GM19240 (cell line): Measurements from ENCODE around the gene SP2.

Source experiments
- DNase-seq: peaks from one replicate; pipeline ENCODE4 v3.0.0; 2011; ENCODE audit warnings: low spot score; ENCODE audit not compliant: insufficient read length

SP2 gene

DNA sequence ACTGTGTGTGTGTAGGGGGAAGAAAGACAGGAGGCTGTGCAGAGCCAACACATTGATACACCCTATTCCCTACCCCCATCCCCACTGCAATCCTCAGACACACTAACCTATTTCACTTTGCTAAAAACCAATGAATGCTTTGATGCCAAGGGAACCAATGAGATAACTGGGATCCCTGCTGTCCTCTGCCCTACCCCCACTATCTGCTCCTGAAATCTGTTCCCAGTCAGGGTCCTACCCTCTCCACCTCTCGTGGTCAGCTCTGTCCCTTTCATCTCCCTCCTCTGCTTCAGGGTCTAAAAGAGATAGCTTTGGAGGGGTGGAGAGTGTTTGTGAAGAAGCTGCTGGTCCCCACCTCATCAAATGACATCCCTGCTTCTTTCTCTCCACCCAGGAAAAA is 26.0 kb upstream of the SP2 start:
- DNase-seq, result no peak

DNA sequence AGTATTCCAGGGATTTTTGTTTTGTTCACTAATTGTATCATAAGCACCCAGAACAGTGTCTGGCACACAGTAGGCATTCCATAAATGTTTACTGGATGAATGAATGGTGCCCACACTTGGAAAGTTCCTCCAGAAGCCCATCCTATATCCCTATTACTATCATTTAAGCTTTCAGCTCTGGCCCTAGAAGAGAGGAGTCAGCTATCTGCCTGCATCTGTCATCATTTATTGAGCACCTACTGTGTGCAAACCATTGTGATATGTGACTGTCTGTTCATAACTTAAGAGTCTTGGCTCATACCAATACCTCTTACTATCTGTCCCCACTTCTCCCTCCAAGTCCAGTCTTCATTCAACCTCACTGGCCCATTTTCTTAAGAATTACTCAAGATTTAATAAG is 25.0 kb upstream of the SP2 start:
- DNase-seq, result no peak

DNA sequence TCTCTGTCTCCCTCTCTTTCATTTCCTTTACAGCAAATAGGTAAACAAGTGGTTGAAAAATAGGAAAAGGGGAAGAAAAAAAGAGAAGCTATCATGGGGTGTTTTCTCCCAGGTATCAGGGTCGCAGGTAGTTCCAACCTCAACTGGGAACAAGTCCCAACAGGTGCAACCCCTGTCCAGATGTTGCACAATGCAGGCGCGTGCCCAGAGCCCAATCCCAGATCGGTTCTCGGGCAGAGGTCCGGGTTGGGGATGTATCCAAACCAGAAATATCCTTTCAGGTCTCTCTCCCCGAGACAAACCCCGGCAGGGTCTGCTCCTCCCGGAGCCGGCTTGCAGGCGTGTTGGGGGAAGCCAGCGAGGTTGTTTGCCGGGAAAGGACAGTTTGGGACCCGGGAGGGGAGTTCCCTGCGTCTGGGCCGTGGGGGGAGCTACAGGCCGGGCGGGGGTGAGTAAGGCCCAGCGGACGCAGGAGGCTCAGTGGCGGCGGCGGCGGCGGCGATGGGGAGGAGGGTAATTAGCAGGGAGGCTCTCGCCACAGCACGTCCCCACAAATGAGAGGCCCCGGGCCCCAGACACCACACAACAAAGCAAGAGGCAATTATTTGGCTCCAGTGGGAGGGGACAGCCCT is 23.9 kb upstream of the SP2 start:
- DNase-seq, result no peak

DNA sequence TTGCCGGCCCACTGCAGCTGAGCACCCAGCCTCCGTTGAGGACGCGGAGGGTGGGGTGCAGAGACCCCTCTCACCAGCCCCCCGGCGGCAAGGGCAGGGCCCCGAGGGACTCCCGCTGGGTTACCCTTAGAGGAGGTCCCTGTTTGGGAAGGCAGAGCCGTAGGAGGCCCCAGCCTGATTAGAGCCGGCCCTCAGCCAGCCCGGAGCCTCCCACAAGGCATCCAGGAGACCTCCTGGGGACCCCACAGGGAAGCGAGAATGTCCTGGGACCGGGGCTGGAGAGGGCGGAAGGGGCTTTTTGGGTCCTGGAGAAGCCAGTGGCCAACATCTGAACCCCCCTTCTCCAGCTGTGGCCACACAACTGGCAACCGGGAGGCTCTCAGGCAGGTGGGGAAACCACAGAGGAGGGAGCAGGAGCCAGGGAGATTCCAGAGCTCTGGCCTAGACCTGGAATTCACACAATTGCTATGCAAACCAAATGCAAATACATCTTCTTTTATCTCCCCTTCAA is 23.3 kb upstream of the SP2 start:
- no peak for DNase-seq

DNA sequence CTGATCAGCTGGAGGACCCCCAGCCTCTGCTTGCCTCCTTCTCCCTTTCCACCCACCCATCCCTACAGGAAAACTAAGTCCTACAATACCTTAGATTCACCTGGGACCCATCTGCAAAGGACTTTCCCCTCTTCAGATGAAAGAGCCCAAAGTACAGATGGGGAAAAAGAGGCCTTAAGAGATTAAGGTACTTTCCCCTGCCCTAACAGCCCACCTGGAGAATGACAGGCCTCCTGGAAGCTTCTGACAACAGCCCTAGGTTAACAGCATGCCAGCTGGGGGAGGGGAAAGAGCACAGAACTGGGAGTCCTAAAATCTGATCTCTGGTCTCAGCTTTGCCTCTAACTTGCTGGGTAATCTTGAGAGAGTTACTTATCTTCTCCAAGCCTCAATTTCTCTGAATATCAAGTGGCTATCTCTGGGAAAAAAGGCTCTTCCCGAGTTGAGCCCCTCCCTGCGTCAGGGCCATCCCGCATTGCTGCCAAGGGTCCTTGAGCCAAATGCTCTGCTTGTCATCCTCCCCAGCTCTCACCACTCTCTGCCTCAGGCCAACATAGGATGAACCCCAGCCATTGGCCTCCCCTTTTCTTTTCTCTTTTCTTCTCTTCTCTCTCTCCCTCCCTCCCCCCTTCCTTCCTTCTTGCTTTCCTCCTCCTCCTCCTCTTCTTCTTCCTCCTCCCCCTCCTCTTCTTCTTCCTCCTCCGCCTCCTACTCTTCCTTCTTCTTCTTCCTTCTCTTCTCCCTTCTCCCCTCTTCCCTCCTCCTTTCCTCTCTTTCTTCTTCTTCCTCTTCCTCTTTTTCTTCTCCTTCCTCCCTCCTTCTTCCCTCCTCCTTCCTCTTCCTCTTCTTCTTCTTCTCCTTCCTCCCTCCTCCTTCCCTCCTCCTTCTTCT is 22.6 kb upstream of the SP2 start:
- DNase-seq, result no peak

DNA sequence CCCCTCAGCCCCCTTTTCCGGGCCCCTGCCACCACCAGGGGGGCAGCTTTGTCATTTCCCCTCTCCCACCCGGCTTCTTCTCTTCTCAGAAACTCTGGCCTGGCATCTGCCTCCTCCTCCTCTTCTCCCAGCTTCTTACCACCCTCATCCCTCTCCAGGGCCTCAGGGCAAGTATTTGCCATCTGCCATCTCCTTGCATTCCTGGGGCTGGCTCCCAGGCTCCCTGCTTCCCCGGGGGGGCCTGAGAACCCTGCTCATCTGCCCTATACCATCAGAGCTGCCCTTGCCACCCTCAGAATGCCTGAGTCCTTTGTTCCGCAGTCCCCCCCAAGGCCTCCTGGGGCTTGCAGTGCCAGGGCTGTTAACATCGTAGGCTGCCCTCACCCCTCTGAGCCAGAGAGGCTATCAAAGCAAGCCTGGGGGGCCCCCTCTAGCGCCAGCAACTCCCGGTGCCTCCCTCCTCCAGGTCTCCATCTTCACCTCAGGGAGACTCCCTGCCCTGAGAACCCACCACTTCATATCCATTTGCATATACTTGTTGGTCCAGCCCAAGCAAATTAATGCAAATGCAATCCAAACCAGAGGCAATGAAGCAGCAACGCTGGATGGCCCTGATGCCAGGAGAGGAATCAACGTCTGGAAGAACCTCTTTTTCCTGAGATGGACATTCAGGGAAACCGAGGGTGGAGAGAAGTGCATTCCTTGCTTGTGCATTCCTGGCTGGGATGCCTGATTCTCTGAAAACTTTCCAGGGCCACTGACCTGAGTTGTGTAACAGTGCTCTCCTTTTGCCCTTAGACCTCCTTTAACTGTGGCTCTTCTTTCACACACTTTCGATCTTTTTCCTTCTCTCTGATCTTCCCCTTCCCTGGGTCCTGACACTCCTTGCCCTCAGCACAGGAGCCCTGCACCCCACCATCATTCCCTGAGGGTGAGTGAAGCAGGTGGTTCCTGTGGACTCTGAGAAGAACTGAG is 20.7 kb upstream of the SP2 start:
- no peak for DNase-seq

DNA sequence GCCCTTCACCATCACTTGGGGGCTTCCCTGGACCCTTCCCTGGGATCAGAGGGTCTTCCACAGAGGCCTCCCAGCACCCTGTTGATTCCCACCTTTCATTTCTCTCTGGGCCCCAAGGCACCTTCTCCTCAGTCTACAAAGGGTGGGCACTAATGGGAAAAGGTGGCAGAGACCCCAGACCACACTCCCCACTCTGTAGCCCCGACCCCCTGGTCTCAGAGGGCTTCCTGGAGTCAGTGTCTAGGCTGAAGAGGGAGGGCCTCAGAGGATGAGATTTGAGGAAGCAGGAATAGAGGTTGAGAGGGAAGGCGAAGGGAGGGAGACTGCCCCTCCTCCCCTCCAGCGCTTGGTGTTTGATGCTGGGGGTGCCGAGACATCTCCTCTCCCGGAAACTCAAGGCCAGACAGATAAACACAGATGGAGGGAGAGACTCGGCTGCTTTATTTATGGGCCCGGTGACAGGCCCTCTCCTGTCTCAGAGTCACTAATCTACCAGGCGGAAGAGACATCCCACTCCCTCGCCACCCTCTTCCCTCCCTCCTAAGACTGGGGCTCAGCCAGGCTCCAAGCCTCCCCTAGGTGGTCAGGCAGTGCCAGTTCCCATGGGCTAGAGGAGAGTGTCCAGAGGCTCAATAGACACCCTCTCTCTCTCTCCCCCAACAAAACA is 18.5 kb upstream of the SP2 start:
- DNase-seq, result no peak

DNA sequence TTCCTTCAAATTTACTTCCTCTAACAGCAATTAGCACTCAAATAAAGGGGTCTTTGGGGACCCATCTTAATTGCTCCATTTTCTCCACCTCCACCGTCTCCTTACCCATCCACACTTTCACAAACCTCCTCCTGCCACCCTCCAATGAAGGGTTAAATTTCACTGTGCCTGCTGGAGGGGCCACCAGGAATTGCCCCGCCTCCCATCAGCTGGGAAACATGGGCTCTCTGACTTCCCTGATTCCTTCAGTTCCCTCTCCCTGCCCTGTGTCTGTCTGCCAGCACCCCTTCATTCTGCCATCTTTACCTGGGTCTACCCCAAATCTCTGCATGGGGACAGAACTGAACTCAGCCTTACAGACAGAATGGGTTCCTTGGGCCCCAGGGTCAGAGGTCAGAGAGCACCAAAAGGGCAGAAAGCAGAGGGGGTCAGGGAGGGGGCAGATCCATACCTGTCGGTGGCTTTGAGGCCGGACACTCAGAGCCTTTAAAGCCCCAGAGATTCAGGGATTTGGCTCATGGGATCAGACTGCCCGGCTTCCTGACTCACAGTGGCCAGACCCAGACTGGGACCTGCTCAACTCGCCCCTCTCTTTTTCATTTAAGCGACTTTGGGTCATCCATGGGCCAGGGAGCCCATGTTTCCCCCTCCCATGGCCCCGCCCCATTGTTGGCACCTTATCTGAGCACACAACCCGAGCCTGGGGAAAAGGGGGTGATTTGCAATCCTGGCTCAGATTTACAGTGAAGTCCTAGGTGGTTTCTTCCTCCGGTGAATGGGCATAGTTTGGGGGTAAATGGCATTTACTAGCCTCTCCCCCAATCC is 17.6 kb upstream of the SP2 start:
- no peak for DNase-seq

DNA sequence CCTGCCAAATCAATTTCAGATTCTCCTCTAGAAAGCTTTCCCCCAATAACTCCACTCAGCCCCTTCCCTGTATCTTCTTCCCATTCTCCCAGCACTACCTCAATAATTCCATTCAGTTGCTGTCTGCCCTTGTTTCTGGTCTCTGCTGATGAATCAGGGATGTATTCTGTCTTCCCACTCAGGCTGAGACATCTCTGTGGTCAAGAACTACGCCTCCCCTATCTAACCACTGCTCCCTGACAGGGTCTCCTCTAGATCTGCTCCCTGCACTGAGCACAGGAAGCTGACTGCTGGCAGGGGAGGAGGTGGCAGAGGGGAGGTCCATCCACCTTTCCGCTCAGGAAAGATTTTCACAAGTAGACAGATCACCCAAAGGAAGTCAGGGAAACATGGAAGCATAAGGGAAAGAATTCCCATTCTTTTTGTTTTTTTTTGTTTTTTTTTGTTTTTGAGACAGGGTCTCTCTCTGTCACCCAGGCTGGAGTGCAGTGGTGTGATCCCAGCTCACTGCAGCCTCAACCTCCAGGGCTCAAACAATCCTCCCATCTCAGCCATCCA is 16.9 kb upstream of the SP2 start:
- DNase-seq, result no peak

DNA sequence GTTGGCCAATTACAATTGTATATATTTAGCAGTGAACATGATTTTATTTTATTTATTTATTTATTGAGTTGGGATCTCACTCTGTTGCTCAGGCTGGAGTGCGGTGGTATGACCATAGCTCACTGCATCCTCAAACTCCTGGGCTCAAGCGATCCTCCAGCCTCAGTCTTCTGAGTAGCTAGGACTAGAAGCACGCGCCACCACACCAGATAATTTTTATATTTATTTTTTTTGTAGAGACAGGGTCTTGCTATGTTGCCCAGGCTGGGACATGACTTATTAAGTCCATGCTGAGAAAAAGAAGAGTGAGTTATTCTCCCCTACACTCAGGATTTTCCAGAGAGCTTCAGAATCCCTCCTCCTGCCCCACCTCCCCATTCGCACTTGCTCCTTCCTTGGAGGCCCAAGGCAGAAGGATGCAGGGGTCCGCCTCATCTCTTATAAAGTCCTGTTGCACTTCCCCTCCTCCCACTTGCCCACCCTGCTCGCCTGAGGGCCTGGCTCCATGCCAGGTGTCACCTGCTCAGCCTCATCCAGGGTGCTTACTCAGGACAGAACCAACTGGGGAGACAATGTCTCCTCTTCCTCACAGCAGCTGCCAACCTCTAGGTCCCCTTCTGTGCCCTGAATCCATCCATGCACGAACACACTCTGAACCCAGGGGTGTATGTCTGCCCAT is 16.1 kb upstream of the SP2 start:
- DNase-seq, result no peak

DNA sequence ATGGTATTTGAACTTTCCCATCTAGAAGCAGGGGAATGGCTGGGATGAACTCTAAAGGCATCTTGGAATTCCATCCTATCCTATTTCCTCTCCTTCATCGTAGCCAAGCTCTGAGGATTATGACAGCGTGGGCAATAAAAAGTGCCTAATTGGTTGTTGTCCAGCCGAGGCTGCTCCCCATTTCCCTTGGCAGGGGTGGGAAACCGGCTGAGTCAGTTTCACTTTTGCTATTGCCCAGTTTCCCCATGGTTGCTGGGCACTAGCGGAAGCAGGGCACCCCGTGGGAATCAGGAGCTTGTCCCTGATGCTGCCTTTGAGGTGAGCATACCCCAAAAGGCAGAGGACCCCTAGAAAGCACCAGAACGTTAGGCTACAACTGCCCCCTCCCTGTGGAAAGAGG is 13.8 kb upstream of the SP2 start:
- no peak for DNase-seq

DNA sequence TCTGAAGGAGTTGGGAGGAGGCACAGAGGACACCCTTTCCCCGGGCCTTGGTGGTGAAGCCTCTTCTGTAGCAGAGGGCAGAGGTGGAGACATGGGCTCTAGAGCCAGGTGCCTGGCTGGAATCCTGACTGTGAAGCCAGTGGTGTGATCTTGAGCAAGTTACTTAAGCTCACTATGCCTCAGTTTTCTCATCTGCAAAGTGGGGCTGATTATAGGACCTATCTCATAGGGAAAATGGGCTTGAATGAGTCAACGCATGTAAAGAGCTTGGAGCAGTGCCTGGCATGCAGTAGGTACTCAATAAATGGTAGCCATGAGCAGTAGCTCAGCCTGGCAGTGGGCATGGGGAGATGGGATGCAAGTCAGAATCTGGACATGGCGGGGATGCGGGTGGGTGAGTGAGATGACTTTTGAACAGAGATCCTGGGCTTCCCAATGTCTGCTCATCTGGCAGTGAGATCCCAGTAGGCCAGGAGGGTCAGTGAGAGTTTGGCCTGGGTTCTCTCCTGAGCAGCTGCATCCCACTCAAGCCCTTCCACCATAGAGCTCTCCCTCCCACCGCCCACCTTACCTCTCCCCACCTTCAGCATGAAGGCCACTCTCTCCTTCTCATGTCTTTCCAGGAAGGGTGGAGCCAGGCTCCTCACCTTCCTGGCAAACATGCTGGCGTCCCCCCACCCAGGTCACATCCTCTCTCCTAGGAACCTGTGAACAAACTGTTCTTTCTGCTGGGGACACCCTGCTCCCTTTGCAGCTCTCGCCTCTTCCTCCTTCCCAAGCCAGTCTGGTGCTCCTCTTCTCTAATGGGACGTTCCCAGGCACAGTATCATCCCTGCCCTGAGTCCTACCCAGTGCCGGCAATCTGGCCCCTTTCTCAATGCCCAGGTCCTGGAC is 13.1 kb upstream of the SP2 start:
- no peak for DNase-seq

DNA sequence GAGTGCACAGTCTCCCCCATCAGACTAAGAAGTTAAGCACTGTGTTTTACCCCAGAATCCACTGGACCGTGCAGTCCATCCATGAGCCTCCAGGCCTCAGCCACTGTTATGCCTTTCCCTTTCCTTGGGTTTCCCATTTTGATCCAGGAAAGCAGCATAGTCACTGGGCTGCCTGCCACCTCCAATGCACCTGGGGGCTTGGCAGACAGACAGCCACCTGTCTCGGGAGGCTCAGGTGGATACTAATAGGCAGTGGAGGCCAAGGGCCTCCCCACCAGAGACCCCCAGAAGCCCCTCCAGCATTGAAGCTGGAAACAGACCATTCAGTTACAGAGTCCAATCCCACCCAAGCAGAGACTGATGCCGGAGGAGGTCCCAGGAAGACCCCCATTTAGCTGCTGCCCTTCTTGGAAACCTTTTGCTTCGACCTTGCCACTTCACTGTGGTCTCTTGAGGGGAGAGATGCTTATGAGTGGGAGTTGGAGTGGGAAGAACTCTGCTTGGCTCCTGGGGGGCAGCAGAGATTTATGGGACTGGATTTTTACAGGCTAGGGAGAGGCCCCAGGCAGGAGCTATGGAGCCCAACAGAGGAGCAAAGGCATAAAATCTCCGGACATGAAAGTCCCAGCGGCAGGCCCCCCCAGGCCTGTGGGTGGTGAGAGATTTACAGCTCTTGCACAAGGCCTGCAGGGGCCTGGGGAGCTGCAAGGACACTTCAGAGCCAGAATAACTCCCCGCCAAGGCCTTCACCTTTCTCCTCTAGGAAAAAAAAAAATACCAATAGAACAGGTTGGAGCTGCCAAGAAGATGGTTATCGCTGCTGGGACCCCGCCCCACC is 12.2 kb upstream of the SP2 start:
- DNase-seq, result no peak

DNA sequence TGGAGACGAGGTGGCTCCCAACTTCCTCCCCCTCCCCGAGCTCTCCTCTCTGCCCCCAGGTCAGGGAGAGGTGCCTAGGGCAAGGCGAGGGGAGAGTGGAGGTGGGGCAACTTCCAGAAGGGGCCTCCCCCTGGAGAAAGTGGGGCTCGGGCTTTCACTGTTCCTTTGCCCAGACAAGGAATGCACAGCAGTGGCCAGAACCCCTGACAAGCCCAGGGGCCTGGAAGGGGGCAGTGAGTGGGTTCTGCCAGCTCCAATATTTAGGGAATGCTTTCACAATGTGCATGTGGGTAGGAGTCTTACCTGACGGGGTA is 11.7 kb upstream of the SP2 start:
- no peak for DNase-seq

DNA sequence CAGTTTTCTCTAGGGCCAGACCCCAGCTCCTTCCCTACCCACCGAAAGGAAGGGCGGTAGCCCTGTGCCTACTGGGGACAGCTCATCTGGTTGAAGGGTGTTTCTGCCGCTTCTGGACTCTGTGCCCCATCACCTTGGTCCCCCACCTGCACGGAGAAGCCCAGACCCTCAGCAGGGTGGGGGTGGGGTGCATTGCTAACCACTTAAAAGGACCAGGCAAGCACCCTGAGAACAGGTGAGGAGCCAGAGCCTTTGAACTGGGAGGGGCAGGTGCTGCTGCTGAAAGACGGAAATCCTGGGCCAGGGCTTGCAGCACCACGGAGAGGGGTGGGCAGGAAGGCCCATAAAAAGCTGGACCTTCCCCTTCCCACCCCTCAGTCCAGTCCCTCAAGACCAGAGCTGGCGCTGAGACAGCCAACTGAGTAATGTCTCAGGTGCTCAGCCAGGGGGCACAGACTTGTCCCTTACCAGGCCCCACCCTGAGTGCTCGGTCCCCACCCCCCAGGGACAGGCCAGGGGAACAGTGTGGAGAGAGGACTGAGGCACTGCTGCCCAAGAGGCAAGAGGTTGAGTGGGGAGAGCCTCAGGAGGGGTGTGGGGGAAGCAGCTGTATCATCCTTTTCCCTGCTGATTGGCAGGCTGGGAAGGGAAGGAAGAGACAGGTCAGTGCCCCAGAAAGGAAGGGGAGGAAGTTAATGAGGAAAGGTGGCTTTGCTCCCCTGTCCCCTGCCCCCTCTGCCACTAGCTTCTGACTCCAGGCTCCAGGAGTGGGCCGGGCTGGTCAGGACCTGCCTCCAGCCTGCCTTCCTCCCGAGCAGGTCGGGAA is 10.9 kb upstream of the SP2 start:
- DNase-seq, result no peak

DNA sequence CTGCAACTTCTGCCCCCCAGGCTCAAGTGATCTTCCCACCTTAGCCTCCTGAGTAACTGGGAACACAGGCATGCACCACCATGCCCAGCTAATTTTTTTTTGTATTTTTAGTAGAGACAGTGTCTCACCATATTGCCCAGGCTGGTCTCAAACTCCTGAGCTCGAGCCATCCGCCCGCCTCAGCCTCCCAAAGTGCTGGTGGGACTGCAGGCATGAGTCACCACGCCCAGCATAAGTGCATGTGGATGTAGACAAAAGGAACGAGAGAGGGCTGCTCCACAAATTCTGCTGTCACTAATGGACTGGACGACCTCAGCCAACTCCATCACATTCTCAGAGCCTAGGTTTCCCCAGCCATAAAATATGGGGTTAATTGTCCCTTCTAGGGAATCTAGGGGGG is 7.7 kb upstream of the SP2 start:
- DNase-seq, result no peak
